B cell (primary cell): ENCODE results near the gene MYCBP. TPM values are rescaled to one million over a fixed set of nuclear protein-coding genes. Genes with fewer than 3 reads are reported as not detected.

ENCODE experiments used
- ATAC-seq: fragments of 200-7000 bp; cut with Tn5 transposase; one replicate; pipeline ENCODE4 v1.10.0; 2021; ENCODE audit warnings: low read depth, mild to moderate bottlenecking, moderate number of reproducible peaks, moderate library complexity
- CTCF ChIA-PET: fragments of 350-600 bp; sonication (Branson Sonifier 250); formaldehyde crosslinking; loops from one replicate; lab custom pipeline; 2021; ENCODE audit warnings: antibody characterized with exemption, inconsistent platforms; lab: Charles Lee
- POLR2A ChIA-PET: fragments of 350-600 bp; sonication (Branson Sonifier 250); formaldehyde crosslinking; loops from one replicate; lab custom pipeline; 2021; ENCODE audit warnings: antibody characterized with exemption; lab: Charles Lee
- DNase-seq: peaks from one replicate; pipeline ENCODE4 v3.0.0; 2013
- H2AFZ ChIP-seq: 2 replicates; pipeline ENCODE4 v1.6.1; 2012; ENCODE audit warnings: mild to moderate bottlenecking, low read depth, low read length; ENCODE audit not compliant: insufficient read depth, poor library complexity, severe bottlenecking
- H3K27ac ChIP-seq, 2 donors: 1 replicate in 1 of 2; 2 replicates in 1 of 2; pipeline ENCODE4 v1.5.1; 2012 to 2013; ENCODE audit warnings: low read length in 2 of 2, mild to moderate bottlenecking in 2 of 2, moderate library complexity in 1 of 2
- H3K27me3 ChIP-seq, 4 experiments: fragments of 200-600 bp in 1 of 4; sonication (generic) in 1 of 4; replicated peaks in 1 of 4; 1 replicate in 2 of 4; 2 replicates in 2 of 4; pipeline versions ENCODE4 v1.6.1 to v1.7.0; 2013 to 2016; ENCODE audit warnings: low read length in 3 of 4, mild to moderate bottlenecking in 2 of 4, mixed read lengths in 1 of 4, moderate library complexity in 1 of 4; ENCODE audit not compliant: insufficient read depth in 4 of 4, control insufficient read depth in 3 of 4; ENCODE audit errors: control extremely low read depth in 1 of 4
- H3K36me3 ChIP-seq, 2 experiments: replicated peaks in 1 of 2; 1 replicate in 1 of 2; 2 replicates in 1 of 2; pipeline versions ENCODE4 v1.6.1 to v1.7.1; 2013; ENCODE audit warnings: low read length in 1 of 2; ENCODE audit not compliant: insufficient read depth in 2 of 2, control insufficient read depth in 1 of 2; ENCODE audit errors: control extremely low read depth in 1 of 2, extremely low read depth in 1 of 2
- H3K4me1 ChIP-seq, 2 donors: fragments of 200-600 bp in 1 of 2; sonication (generic) in 1 of 2; 1 replicate in 1 of 2; 2 replicates in 1 of 2; pipeline versions ENCODE4 v1.5.1 to v1.6.1; 2013 to 2017; ENCODE audit warnings: low read length in 2 of 2; ENCODE audit not compliant: control insufficient read depth in 2 of 2, insufficient read depth in 2 of 2
- H3K4me2 ChIP-seq: replicated peaks from 2 replicates; pipeline ENCODE3; 2012; ENCODE audit warnings: mild to moderate bottlenecking, low read depth, low read length; ENCODE audit not compliant: poor library complexity, severe bottlenecking
- H3K4me3 ChIP-seq, 5 experiments: fragments of 200-600 bp in 1 of 5; sonication (generic) in 1 of 5; 1 replicate in 3 of 5; 2 replicates in 2 of 5; pipeline versions ENCODE4 v1.5.1 to v1.7.0; 2011 to 2016; ENCODE audit warnings: low read length in 4 of 5, mild to moderate bottlenecking in 4 of 5, low read depth in 2 of 5, control low read depth in 1 of 5, moderate library complexity in 1 of 5; ENCODE audit not compliant: insufficient read depth in 1 of 5; ENCODE audit errors: control extremely low read depth in 1 of 5, extremely low read depth in 1 of 5
- H3K79me2 ChIP-seq: fragments of 200-600 bp; sonication (generic); one replicate; pipeline ENCODE4 v1.6.0; 2016; ENCODE audit warnings: low read length; ENCODE audit not compliant: control insufficient read depth, insufficient read depth
- H3K9ac ChIP-seq: fragments of 200-600 bp; sonication (generic); 2 replicates; pipeline ENCODE4 v1.6.1; 2017; ENCODE audit warnings: mild to moderate bottlenecking, low read length, moderate library complexity
- H3K9me3 ChIP-seq, 3 donors: one replicate each; pipeline versions ENCODE4 v1.6.1 to v1.7.1; 2013; ENCODE audit warnings: low read length in 2 of 3; ENCODE audit not compliant: control insufficient read depth in 2 of 3, insufficient read depth in 1 of 3; ENCODE audit errors: control extremely low read depth in 1 of 3
- H4K20me1 ChIP-seq: 2 replicates; pipeline ENCODE4 v1.6.0; 2012; ENCODE audit warnings: mild to moderate bottlenecking, low read length; ENCODE audit not compliant: insufficient read depth, control insufficient read depth, poor library complexity, severe bottlenecking
- H3K27ac Mint-ChIP-seq: one replicate; pipeline ENCODE4 v1.8.0; 2021; ENCODE audit warnings: mixed read lengths
- H3K27me3 Mint-ChIP-seq: one replicate; pipeline ENCODE4 v1.8.0; 2021; ENCODE audit warnings: mixed read lengths
- H3K4me1 Mint-ChIP-seq: one replicate; pipeline ENCODE4 v1.8.0; 2021; ENCODE audit warnings: mixed read lengths
- H3K4me3 Mint-ChIP-seq: one replicate; pipeline ENCODE4 v1.8.0; 2021; ENCODE audit warnings: mixed read lengths
- H3K9me3 Mint-ChIP-seq: one replicate; pipeline ENCODE4 v1.8.0; 2022; ENCODE audit warnings: mixed read lengths; ENCODE audit not compliant: insufficient read depth
- CTCF ChIP-seq: fragments of 200-600 bp; IDR thresholded peaks from one replicate; pipeline ENCODE4 v1.8.0; 2022; ENCODE audit warnings: antibody characterized with exemption, mild to moderate bottlenecking
- EZH2 ChIP-seq: IDR thresholded peaks from 2 replicates; pipeline ENCODE4 v1.6.1; 2012; ENCODE audit warnings: borderline replicate concordance, low read depth, mild to moderate bottlenecking, moderate library complexity, low read length; ENCODE audit not compliant: insufficient read depth, poor library complexity, severe bottlenecking
- WGBS: methylation state at CpG from one replicate; pipeline ENCODE4 v1.1.5; 2013; ENCODE audit warnings: missing lambda C conversion rate; ENCODE audit not compliant: insufficient coverage; 5-methylcytosine and 5-hydroxymethylcytosine counted together
- intact Hi-C: fragments of 100-400 bp; cut with micrococcal nuclease; formaldehyde crosslinking; loops from one replicate; pipeline ENCODE4 v1.10.0; 2022
- polyA plus RNA-seq: library from polyadenylated mRNA; depleted of rRNA; stranded (reverse); fragments of >200 nt; gene quantifications from 2 replicates; pipeline ENCODE4 v1.2.3, GENCODE V29; 2012
- small RNA-seq: library from RNA; depleted of rRNA; stranded (forward); fragments of <200 nt; gene quantifications from one replicate; pipeline ENCODE3, GENCODE V24; 2012; ENCODE audit warnings: low replicate concordance, low read depth; ENCODE audit not compliant: insufficient read length
- total RNA-seq, 2 donors: library from RNA; stranded (reverse); fragments of 120-200 nt in 1 of 2; gene quantifications; 1 replicate in 1 of 2; 2 replicates in 1 of 2; pipeline versions ENCODE4 v1.2.3 to v1.2.4, GENCODE V29; 2013 to 2022

The MYCBP gene
- total and polyA plus RNA-seq, 2 donors (not counting 1 experiment from before 2014, with no cell fraction given) = 3.1 to 7.8 TPM

DNA sequence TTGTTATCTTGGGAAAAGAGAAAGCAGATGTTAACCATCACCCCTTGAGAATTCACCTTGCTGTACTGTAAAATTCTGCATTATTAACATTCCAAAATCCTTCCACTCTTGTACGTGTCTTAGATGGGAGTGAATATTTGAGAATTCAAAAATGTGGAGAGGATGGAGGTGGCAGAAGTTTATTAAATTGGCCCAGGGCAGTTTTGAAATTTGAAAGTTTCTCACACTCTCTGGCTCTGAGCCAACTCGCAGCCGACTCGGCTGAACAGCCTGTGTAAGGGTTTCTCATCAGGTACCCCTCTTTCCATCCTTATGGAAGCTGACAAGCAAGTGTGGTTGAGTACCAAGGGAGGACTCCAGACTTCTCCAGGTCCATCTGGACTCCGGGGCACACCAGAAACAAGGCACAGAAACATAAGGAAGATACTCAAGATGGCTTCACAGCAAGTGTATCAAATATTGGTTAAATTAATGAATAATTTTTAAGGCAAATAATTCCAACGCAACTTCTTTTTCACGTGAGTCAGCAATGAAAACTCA lies 58.6 kb downstream of the MYCBP start:
- CTCF ChIA-PET = no interaction called here
- Histone ChIP-seq H2AFZ (no peak overlapping the region), H3K36me3 (no peaks in the 10 kb centered on the region), H3K9me3 (peaks cover 0 to 21% (median 5%) of the 10 kb centered on the region in 3 donors), H3K27me3 (peaks cover 0 to 52% (median 32%) of the 10 kb centered on the region in 4 experiments), H3K4me3 (no peak overlapping the region), H3K79me2 (no peaks in the 10 kb centered on the region), H3K27ac (no peak overlapping the region), H3K9ac (no peak overlapping the region), H4K20me1 (no peaks in the 10 kb centered on the region), H3K4me1 (peaks cover 17 to 19% of the 10 kb centered on the region in 2 donors), H3K4me2 (no peak overlapping the region)
- POLR2A ChIA-PET = no interaction called here
- H3K27me3 Mint-ChIP-seq = peaks cover 81% of the 10 kb centered on the region
- DNase-seq (no peak), ATAC-seq (no peak)
- WGBS = 87% methylated on average over 3 of the region's 7 CpGs
- no peak overlapping the region for H3K27ac Mint-ChIP-seq
- peaks cover 17% of the 10 kb centered on the region for H3K4me1 Mint-ChIP-seq
- no peaks in the 10 kb centered on the region for H3K9me3 Mint-ChIP-seq
- no peak overlapping the region for H3K4me3 Mint-ChIP-seq
- TF ChIP-seq EZH2 (no peak), CTCF (no peak)
- intact Hi-C loops = no loop called here

DNA sequence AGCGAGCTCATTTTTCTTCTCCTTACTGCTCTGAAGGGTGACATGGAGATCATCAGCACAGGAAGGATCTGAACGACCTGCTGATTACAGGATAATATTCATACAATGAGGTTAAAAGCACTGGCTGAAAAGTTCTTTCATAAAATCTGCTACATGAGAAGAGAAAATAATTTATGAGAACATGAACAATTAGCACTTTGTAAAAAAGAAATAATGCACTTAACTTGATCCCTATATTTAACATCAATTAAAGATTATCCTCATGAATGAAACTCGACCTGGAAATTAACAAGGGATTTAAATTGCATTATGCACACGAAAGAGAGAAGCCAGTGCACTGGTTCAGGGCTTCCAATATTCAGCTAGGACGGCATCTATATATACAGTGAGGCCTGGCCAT lies 60.2 kb downstream of the MYCBP start:
- Histone ChIP-seq H3K9me3 (peaks cover 0 to 21% (median 5%) of the 10 kb centered on the region in 3 donors), H3K27me3 (peaks cover 0 to 38% (median 20%) of the 10 kb centered on the region in 4 experiments), H4K20me1 (no peaks in the 10 kb centered on the region), H3K9ac (no peak overlapping the region), H3K27ac (no peak overlapping the region), H3K4me3 (no peak overlapping the region), H3K36me3 (no peaks in the 10 kb centered on the region), H2AFZ (no peak overlapping the region), H3K4me1 (peaks cover 10% of the 10 kb centered on the region in 2 donors), H3K4me2 (no peak overlapping the region), H3K79me2 (no peaks in the 10 kb centered on the region)
- Mint-ChIP-seq H3K4me3 (no peak overlapping the region), H3K4me1 (peaks cover 13% of the 10 kb centered on the region), H3K27me3 (peaks cover 83% of the 10 kb centered on the region), H3K9me3 (no peaks in the 10 kb centered on the region), H3K27ac (no peak overlapping the region)
- intact Hi-C loops = no loop called here
- ChIA-PET POLR2A (no interaction called here), CTCF (interaction anchor here (0.7 kb wide), 1 partner anchor 9 kb away, joined by 3 read pairs; no protein-coding TSS in a partner anchor)
- DNase-seq = no peak
- WGBS = 85% methylated on average over 3 of the region's 5 CpGs
- TF ChIP-seq CTCF (no peak), EZH2 (no peak)
- no peak for ATAC-seq

Small RNA genes within 50 kb of the gene (small RNA-seq; reads per million reads assigned to genes)
- gene GJA9-MYCBP = not detected

Other genes with a start within 250 kb of the MYCBP start
- 37.6 and 39.3 TPM in 2 replicates for gene RRAGC, start 13.6 kb downstream of the MYCBP start, total RNA-seq
- gene RRAGC, start 13.6 kb downstream of the MYCBP start, polyA plus RNA-seq = 11.4 and 18.2 TPM in 2 replicates
- gene GJA9, start 8.2 kb upstream of the MYCBP start, total RNA-seq = not detected in 2 replicates
- not detected in 2 replicates for gene GJA9, start 8.2 kb upstream of the MYCBP start, polyA plus RNA-seq
- not detected in 2 replicates for gene RHBDL2, start 68.5 kb upstream of the MYCBP start, total RNA-seq
- not detected in 2 replicates for gene RHBDL2, start 68.5 kb upstream of the MYCBP start, polyA plus RNA-seq
- gene AKIRIN1, start 117.9 kb upstream of the MYCBP start, total RNA-seq = 59.7 and 61.9 TPM in 2 replicates
- gene AKIRIN1, start 117.9 kb upstream of the MYCBP start, polyA plus RNA-seq = 36.5 and 61.4 TPM in 2 replicates
- gene NDUFS5, start 153.0 kb upstream of the MYCBP start, total RNA-seq = 47.2 and 55.8 TPM in 2 replicates
- 85.5 and 303 TPM in 2 replicates for gene NDUFS5, start 153.0 kb upstream of the MYCBP start, polyA plus RNA-seq